Measurements from ENCODE around the gene PLCE1.
"Not testable (repeated sequence)": the region's sequence is repeated elsewhere in the genome, so short reads cannot be mapped to it uniquely, and the experiment has no call there.

The PLCE1 gene

GRCh38 chr10:93993782-93994437, at the start of gene PLCE1:
PLCE1 (plus strand) TSS chr10:93993931; CDS start chr10:94031047, 37,116 bp downstream.
- DNase-seq: peak; percentile 44

GRCh38 chr10:93945819-93946218, 47.9 kb upstream of the PLCE1 start:
- DNase-seq: no peak

DNA sequence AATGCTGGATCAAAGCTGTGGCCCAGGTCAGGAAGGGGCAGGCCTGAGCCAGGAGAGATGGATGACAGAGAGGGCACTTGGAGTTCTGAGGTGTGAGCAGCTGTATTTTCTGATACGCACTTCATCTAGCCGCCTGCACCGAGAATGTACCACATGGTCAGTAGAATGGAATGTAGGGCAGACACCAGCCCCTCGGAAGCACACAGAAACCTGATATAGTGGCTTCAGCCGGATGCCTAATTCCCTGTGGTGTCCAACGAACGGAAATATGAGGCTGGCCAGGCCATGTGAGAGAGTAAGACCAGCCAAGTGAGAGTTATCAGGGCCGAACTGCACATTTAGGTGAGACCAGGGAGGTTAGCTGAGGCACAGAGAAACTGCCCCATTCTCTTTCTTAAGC, 46.7 kb upstream of the PLCE1 start:
- no peak for DNase-seq

DNA sequence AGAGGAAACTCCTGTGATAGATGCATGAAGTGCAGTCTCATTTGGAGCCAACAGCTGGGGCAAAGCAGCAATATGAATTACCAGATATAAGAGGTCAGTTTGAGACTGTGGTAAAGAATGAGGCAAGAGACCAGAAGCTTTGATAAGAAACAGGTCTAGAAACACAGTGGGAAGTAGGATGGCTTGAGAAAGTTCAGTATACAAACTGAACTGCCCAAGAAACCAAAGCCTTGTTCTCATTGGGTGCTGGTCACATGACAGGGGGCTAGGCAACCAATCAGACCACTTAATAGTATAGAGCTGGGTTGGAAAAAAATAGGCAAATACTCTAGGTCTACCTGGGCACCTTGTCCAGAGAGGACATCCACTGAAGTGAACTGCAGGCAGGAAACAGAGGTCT, 46.2 kb upstream of the PLCE1 start:
- peak; percentile 44 for DNase-seq

GRCh38 chr10:93951905-93952304, 41.8 kb upstream of the PLCE1 start:
- DNase-seq: no peak

GRCh38 chr10:93954299-93954698, 39.4 kb upstream of the PLCE1 start:
- DNase-seq: no peak

- DNase-seq: no peak
Observed at GRCh38 chr10:93954726-93955363, 38.9 kb upstream of the PLCE1 start.

DNA sequence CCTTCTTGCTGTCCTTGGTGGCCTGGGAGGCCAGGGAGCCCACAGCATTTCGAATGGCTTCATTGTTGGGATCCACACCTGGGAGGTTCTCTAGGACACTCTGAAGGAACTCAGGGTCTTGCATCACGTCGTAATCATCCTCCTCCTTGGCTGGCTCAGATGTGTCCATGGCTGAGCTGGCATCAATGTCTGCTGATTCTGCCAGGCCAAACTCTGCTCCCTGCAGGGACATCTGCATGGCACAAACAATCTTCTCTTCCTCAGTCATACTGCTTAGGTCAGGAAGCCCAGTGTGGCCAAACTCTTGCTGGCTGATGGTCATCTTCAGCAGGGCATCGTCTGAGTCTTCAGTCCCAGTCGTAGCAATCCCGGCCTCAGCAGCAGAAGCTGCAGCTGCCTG, 34.9 kb upstream of the PLCE1 start:
- DNase-seq: no peak

- not testable (repeated sequence) for DNase-seq
Observed at GRCh38 chr10:93960988-93961387, 32.7 kb upstream of the PLCE1 start.

GRCh38 chr10:93962973-93963372, 30.8 kb upstream of the PLCE1 start:
- no peak for DNase-seq

DNA sequence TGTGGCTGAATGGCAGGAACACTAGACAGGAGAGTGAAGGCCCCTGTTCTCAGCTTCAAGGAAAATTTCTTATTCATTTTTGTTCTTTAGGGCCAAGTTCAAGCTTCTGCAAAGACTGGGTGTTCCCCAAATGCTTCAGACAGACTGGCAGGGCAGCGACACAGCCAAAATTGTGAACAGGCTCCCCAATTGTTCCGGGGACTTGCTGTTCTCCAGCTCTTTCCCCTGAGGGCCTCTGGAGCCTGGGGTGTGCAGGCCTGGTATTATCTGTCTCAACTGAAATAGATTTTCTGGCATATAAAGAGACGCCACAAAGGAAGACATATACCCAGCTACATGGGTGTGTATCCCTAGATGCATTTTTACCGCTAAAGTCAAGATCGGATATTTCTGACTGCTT, 30.3 kb upstream of the PLCE1 start:
- no peak for DNase-seq

DNA sequence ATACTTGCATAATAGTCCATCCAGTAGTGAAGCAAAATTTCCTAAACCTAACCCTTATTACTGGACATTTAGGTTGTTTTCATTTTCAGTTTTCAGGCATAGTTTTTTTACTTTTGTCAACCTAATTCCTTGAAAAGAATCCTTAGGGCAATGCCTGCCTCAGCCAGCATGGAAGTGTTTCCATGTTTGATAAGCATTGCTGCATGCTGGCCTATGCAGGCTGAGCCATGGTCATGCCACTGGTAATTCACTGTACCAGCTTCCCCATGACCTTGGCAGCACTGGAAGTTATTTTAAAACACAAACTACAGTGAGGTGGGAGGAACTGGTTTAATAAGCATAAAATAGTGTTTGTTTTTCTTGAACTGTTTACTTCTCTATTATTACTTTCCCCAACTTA, 27.8 kb upstream of the PLCE1 start:
- DNase-seq: no peak

GRCh38 chr10:93967756-93968155, 26.0 kb upstream of the PLCE1 start:
- DNase-seq: no peak

DNA sequence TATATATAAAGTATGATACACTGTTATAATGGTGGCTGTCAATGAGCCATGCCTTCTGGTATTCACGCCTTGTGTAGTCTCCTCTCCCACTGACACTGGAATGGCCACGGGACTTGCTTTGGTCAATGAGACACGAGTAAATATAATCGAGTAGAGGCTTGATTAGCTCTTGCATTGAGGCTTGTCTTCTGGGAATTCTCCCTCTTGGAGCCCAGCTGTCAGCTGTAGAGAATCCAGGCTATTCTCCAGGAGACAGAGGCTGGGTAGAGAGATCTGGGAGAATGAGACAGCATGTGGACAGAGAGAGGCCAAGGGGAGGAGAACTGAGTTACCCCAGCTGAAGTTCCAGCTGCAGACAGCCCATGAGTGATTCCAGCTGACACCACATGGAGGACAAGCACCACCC, 25.2 kb upstream of the PLCE1 start:
- no peak for DNase-seq

- not testable (repeated sequence) for DNase-seq
Observed at GRCh38 chr10:93970433-93971010, 23.2 kb upstream of the PLCE1 start.

DNA sequence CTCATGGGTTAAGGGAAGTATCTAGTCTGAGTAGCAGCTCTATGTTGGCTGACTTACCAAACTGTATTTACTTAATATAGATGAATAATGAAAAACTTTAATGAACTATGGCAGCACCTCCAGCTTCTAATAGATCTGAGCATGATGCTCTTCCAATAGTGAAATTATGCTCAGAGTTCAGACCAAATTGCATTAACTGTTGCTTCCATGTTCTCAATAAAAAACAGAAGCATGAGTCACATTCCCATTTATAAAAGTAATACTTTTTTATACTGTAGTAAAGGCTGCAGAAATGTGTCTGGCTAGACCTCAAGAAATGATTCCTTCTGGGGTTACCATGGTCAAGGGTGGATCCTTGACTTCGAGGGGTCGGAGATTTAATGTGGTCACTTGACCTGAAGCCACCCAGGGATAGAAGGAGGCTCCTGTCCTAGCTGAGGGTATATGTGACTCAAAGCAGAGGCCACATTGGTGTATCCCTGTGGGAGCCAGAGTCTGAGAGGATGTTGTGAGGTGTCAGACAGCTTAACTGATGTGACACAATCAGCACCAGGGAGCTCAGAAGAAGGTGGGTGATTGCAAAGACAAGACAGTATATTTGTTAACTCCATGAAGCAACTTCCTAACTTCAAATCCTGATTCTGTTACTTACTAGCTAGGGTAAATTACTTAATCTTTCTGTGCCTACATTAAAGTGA, 19.8 kb upstream of the PLCE1 start:
- DNase-seq: no peak

DNA sequence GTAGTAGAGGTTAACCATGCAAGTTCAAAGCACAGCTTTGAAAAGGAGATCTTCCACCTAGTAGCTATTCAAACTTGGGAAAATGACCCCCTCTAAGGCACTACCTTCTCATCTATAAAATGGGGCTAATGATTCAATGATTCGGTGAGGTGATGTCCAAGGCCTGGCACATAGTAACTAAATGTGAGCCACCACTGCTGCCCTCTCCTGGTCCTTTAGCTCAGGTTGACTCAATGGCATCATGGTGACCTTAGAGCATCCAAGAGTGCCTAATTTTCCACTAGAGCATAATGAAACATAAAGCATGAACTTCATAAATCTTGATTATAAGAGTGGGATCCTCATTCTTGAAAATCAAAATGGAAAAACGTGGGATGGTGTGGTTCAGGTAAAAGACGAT, 16.3 kb upstream of the PLCE1 start:
- DNase-seq: peak; percentile 5

GRCh38 chr10:93980486-93980885, 13.2 kb upstream of the PLCE1 start:
- no peak for DNase-seq

GRCh38 chr10:93991114-93991513, 2.6 kb upstream of the PLCE1 start:
- DNase-seq: no peak

- DNase-seq: no peak
Observed at GRCh38 chr10:93991596-93992284, 2.0 kb upstream of the PLCE1 start.

GRCh38 chr10:93992400-93993030, 1.2 kb upstream of the PLCE1 start:
- no peak for DNase-seq

DNA sequence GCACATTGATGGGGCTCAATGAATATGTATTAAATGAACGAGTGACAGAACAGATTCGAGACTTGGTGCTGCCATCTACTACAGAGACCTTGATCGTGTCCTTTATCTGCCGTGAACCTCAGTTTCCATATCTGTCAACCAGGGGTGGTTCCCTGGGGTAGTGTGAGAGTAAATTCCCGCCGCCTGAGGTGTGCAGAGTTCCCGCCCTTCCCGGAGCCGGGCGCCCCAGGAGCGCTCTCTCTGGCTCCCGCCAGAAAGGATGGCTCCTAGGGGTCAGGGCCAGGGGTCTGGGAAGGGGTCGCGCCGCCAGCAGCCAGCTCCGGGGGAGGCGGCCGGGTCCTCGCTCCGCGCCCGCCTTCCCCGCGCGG, 333 bp upstream of the PLCE1 start:
- DNase-seq: no peak

DNA sequence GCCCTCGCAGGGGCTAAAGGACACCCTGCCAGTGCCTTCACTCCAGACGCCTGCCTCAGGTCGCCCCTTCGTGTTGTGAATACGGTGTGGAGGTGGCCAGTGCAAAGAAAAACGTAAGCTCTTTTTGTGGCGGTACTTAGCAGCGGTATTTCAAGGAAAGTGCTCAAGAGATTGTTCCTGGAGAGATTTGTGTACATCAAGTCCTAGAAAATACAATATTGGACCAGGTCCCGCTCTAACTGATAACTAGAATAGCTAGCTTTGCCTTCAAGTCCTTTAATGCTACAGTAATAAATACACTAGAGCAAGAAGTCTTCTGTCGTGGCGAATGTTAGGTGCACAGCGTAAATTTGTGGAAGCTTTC, 689 bp downstream of the PLCE1 start:
- DNase-seq: no peak
